DOHH2 (cell line): Measurements from ENCODE around the gene PTS.
"Not testable (repeated sequence)": the region's sequence is repeated elsewhere in the genome, so short reads cannot be mapped to it uniquely, and the experiment has no call there.

ENCODE experiments used
- H3F3A ChIP-seq: fragments of 200-600 bp; sonication (generic), shearing (Covaris generic); 2 replicates; pipeline ENCODE4 v1.6.0; 2016; ENCODE audit warnings: antibody characterized with exemption, mild to moderate bottlenecking; ENCODE audit not compliant: control insufficient read depth, insufficient read depth
- H3K27ac ChIP-seq: fragments of 200-600 bp; sonication (generic); 2 replicates; pipeline ENCODE4 v1.5.1; 2014; ENCODE audit warnings: low read depth, mild to moderate bottlenecking, low read length, moderate library complexity
- H3K27me3 ChIP-seq: fragments of 200-600 bp; sonication (generic); 2 replicates; pipeline ENCODE4 v1.6.1; 2014; ENCODE audit warnings: mild to moderate bottlenecking, low read length, mixed read lengths; ENCODE audit not compliant: control insufficient read depth
- H3K36me3 ChIP-seq: fragments of 200-600 bp; sonication (generic); 2 replicates; pipeline ENCODE4 v1.6.1; 2014; ENCODE audit warnings: mild to moderate bottlenecking, low read length, moderate library complexity, mixed read lengths; ENCODE audit not compliant: control insufficient read depth
- H3K4me1 ChIP-seq: fragments of 200-600 bp; sonication (generic); 2 replicates; pipeline ENCODE4 v1.6.1; 2014; ENCODE audit warnings: mild to moderate bottlenecking, low read length, mixed read lengths; ENCODE audit not compliant: control insufficient read depth
- H3K4me2 ChIP-seq: fragments of 200-600 bp; sonication (generic); 2 replicates; pipeline ENCODE4 v1.6.0; 2014; ENCODE audit warnings: mild to moderate bottlenecking, low read length, moderate library complexity
- H3K4me3 ChIP-seq: fragments of 200-600 bp; sonication (generic); 2 replicates; pipeline ENCODE4 v1.5.1; 2014; ENCODE audit warnings: mild to moderate bottlenecking, low read length, mixed read lengths
- H3K79me2 ChIP-seq: fragments of 200-600 bp; sonication (generic); 2 replicates; pipeline ENCODE4 v1.6.1; 2014; ENCODE audit warnings: mild to moderate bottlenecking, low read length, mixed read lengths; ENCODE audit not compliant: control insufficient read depth
- H3K9me2 ChIP-seq: fragments of 200-600 bp; sonication (generic); replicated peaks from 2 replicates; pipeline ENCODE4 v1.6.1; 2014; ENCODE audit warnings: mild to moderate bottlenecking, low read length, mixed read lengths; ENCODE audit not compliant: control insufficient read depth
- H3K9me3 ChIP-seq: fragments of 200-600 bp; sonication (generic); 2 replicates; pipeline ENCODE4 v1.6.1; 2014; ENCODE audit warnings: antibody characterized with exemption, low read length, mixed read lengths; ENCODE audit not compliant: control insufficient read depth, insufficient read depth
- H4K20me1 ChIP-seq: fragments of 200-600 bp; sonication (generic); 2 replicates; pipeline ENCODE4 v1.6.0; 2014; ENCODE audit warnings: low read depth, mild to moderate bottlenecking, antibody characterized with exemption, low read length, moderate library complexity; ENCODE audit not compliant: control insufficient read depth, insufficient read depth
- CTCF ChIP-seq: fragments of 200-600 bp; sonication (generic); IDR thresholded peaks from one replicate; pipeline ENCODE4 v1.5.1; 2014; ENCODE audit warnings: antibody characterized with exemption, mild to moderate bottlenecking, low read depth, low read length; ENCODE audit not compliant: poor library complexity, severe bottlenecking
- EZH2phosphoT487 ChIP-seq: fragments of 200-600 bp; sonication (generic); IDR thresholded peaks from 2 replicates; pipeline ENCODE4 v1.6.1; 2017; ENCODE audit warnings: borderline replicate concordance, mild to moderate bottlenecking, antibody characterized with exemption, low read length, moderate library complexity, mixed read lengths

The PTS gene

DNA sequence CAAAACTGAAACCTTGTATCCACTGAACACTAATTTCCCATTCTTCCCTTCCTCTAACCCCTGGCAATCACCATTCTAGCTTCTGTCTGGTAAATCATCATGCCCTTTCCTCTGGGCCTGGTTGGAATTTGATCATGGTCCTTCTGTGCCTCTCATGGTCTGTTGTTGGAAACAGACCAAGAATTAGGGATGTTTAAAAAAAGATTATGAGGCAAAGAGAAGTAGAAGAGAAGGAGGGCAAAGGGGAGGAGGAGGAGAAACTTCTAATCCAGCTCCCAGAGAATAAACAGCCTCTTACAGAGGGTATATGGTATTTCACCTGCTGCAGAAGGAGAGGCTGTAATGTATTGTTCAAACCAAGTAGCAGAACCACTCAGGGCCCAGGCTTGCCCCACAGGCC lies 40.3 kb upstream of the PTS start:
- Histone ChIP-seq H3K4me2 (no peak overlapping the region), H3K4me1 (no peaks in the 10 kb centered on the region), H3K79me2 (no peaks in the 10 kb centered on the region), H3K27me3 (peaks cover 4% of the 10 kb centered on the region; the same call in 1 of the 2 replicates), H4K20me1 (no peaks in the 10 kb centered on the region), H3K9me3 (no peaks in the 10 kb centered on the region), H3K9me2 (no peaks in the 10 kb centered on the region), H3K36me3 (no peaks in the 10 kb centered on the region), H3K27ac (no peak overlapping the region), H3F3A (no peaks in the 10 kb centered on the region), H3K4me3 (no peak overlapping the region)
- TF ChIP-seq CTCF (no peak), EZH2phosphoT487 (no peak)

DNA sequence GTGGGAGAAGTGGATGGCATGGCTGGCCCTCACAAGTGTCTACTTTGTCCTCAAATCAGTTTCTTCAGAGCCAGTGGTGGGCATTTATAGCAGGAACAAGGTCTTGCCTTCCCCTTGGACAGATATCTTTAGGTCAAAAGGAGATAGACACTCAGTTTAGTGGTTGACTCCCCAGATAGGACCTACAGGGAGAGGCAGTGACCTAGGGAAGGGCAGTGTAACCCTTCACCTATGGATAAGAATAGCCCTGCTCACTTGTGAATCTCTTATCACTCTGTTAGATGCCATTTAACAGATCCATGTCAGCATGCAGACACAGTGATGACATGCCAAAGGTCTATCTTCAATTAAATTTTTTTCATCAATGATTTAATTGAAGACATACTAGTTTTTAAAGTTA lies 39.9 kb upstream of the PTS start:
- no peak overlapping the region for H3K4me2 ChIP-seq
- no peaks in the 10 kb centered on the region for H3K9me2 ChIP-seq
- no peaks in the 10 kb centered on the region for H3K9me3 ChIP-seq
- no peaks in the 10 kb centered on the region for H3F3A ChIP-seq
- no peaks in the 10 kb centered on the region for H3K36me3 ChIP-seq
- H3K79me2 ChIP-seq = no peaks in the 10 kb centered on the region
- H4K20me1 ChIP-seq = no peaks in the 10 kb centered on the region
- H3K27me3 ChIP-seq = peaks cover 4% of the 10 kb centered on the region; the same call in 1 of the 2 replicates
- H3K27ac ChIP-seq = no peak overlapping the region
- no peaks in the 10 kb centered on the region for H3K4me1 ChIP-seq
- no peak overlapping the region for H3K4me3 ChIP-seq
- no peak for TF ChIP-seq EZH2phosphoT487
- TF ChIP-seq CTCF = no peak

- not testable (repeated sequence) for H3K4me1 ChIP-seq, H3F3A ChIP-seq, H3K9me3 ChIP-seq, H3K9me2 ChIP-seq, H3K79me2 ChIP-seq, H3K27ac ChIP-seq, H3K4me3 ChIP-seq, H3K4me2 ChIP-seq, H4K20me1 ChIP-seq, H3K36me3 ChIP-seq
- H3K27me3 ChIP-seq = peaks cover 15% of the 10 kb centered on the region
These were observed 31.1 kb upstream of the PTS start for GRCh38 chr11:112195113-112195512.

GRCh38 chr11:112195951-112196351 lies 30.3 kb upstream of the PTS start:
- Histone ChIP-seq H3K27ac (no peak overlapping the region), H4K20me1 (no peaks in the 10 kb centered on the region), H3K4me2 (no peak overlapping the region), H3K27me3 (peaks cover 18% of the 10 kb centered on the region), H3K36me3 (no peaks in the 10 kb centered on the region), H3K4me3 (no peak overlapping the region), H3K4me1 (peaks cover 7% of the 10 kb centered on the region), H3K9me3 (no peaks in the 10 kb centered on the region), H3F3A (no peaks in the 10 kb centered on the region), H3K9me2 (no peaks in the 10 kb centered on the region), H3K79me2 (no peaks in the 10 kb centered on the region)
- TF ChIP-seq CTCF = no peak
- no peak for TF ChIP-seq EZH2phosphoT487
